DND-41 (cell line): ENCODE results near the gene TMTC1.

Experiments used
- EZH2 ChIP-seq: IDR thresholded peaks from 3 replicates; pipeline ENCODE4 v1.6.1; 2012; ENCODE audit warnings: borderline replicate concordance, low read depth, mild to moderate bottlenecking, moderate library complexity, low read length, inconsistent platforms; ENCODE audit not compliant: severe bottlenecking
- TF ChIP-seq, protein P1 (sequence below): IDR thresholded peaks from 2 replicates; pipeline ENCODE4 v1.5.1; 2012; ENCODE audit warnings: borderline replicate concordance, low read length, moderate library complexity, mild to moderate bottlenecking; ENCODE audit not compliant: poor library complexity, severe bottlenecking; ENCODE audit errors: extremely low read depth

DNA sequence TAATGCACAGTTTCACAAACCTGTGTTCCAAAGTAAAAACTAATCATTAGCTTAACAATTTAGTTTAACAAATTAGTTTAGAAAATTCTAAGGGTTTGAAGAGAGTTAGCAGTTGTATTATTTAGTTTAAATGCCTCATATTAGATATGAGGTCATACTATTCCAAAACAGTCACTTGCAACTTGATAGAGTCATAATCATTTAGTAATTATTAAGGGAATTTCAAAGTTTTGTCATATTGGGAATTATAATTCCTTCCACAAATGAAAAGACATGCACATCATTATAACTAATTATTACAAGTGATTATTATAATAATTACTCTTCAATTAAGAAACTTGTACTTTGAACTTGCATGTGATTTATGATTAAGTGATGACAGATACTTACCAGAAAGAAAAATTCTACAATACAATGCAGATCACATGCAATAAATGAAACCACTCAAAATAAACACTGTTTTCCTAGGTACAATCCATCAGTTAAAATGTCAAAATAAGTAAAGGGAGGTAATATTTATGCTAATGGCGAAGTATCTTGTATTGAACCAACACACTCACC is 66.1 kb downstream of the TMTC1 start:
- TF ChIP-seq, protein P1, sequence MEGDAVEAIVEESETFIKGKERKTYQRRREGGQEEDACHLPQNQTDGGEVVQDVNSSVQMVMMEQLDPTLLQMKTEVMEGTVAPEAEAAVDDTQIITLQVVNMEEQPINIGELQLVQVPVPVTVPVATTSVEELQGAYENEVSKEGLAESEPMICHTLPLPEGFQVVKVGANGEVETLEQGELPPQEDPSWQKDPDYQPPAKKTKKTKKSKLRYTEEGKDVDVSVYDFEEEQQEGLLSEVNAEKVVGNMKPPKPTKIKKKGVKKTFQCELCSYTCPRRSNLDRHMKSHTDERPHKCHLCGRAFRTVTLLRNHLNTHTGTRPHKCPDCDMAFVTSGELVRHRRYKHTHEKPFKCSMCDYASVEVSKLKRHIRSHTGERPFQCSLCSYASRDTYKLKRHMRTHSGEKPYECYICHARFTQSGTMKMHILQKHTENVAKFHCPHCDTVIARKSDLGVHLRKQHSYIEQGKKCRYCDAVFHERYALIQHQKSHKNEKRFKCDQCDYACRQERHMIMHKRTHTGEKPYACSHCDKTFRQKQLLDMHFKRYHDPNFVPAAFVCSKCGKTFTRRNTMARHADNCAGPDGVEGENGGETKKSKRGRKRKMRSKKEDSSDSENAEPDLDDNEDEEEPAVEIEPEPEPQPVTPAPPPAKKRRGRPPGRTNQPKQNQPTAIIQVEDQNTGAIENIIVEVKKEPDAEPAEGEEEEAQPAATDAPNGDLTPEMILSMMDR = no peak
- TF ChIP-seq EZH2 = no peak
